Measurements from ENCODE around the gene DDX59. TPM values are rescaled to one million over a fixed set of nuclear protein-coding genes. Genes with fewer than 3 reads are reported as not detected.

Gene DDX59
- 10.5 TPM for total RNA-seq

DNA sequence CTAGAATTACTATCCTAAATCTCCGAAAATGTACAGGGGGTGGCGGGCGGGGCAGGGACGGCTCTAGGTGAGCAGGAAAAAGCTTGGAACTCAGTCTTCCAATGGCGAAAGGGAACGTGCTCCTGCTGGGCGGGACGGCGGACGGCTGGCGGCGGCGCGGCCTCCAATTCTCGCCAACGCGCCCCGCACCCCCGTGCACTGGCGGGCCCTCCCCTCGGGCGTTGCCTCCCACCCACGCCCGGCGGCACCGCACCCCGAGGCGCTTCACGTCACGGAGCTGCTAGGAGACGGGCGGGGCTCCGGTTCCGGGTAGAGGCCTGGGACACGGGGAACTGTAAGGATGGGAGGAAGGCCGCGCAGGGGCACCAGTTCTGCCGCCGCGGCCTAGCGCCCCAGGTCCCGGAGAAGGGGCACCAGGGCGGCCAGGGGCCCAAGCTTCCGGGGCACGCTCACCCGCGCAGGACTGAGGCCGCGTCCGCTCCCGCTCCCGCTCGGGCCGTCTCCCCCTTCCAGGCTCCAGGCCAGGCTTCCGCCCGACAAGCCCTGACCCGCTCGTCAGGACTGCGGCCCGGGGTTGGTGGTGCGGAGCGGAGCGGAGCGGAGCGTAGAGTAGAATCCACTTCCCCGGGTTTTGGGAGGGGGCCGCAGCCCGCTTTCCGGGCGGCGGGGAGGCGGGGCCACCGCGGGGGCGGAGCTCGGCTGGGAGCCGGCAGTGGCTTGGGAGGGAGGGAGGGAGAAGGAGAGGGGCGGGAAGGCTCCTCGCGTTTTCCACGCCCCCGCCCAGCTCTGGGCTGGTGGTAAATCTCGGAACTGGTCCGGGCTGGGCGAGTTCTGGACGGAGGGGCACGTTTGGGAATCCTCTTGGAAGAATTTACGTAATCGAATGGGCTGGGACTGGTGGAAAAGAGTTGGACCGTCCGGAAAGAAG, at the start of gene DDX59:
Gene DDX59, minus strand, starts transcription at position 594 of the 928 bp plus-strand sequence. CDS start 3,167 bp downstream, outside the sequence.
- peak; percentile 73 to 95 (median 95) for DNase-seq (ENCODE audit: low read depth in 2 of 3, low spot score in 2 of 3)

- DNase-seq (ENCODE audit: low read depth in 2 of 3, low spot score in 2 of 3) = no peak
These were observed 44.9 kb upstream of the DDX59 start for GRCh38 chr1:200714504-200715187.

DNA sequence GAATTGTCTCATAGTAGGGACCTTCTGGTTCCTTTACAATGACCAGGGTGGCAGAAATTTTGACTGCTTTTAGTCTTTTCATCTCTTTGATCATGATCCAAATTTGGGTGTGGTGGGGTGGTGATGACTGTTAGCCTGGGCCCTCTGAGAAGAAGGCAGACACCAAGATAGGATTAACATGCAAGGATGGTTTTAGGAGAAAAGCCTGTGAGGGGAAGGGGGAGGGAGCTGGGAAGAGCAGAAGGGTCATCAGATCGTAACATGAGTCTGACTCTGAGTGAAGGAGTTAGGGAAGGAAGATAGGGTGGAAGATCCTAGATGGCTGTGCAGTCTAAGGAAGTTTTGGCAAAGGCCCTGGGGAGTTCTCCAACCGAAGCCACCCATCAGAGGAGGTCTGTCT, 40.5 kb upstream of the DDX59 start:
- no peak for DNase-seq (ENCODE audit: low read depth in 2 of 3, low spot score in 2 of 3)

- no peak for DNase-seq (ENCODE audit: low read depth in 2 of 3, low spot score in 2 of 3)
These were observed 39.1 kb upstream of the DDX59 start for GRCh38 chr1:200708769-200709168.

DNA sequence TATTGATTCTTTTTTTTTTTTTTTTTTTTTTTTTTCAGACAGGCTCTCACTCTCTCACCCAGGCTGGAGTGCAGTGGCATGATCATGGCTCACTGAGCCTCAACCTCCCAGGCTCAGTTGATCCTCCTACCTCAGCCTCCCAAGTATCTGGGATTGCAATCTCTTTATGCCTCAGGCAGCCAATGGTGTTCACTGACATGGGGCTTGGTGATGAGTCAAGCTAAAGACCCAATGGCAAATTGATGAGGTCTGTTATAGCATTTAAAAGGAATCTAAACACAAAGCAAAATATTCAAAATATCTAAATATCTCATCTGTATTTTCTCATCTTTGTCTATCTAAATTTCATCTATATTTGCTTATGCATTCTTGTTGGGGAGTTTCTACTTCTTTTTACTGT, 38.5 kb upstream of the DDX59 start:
- no peak for DNase-seq (ENCODE audit: low read depth in 2 of 3, low spot score in 2 of 3)

DNA sequence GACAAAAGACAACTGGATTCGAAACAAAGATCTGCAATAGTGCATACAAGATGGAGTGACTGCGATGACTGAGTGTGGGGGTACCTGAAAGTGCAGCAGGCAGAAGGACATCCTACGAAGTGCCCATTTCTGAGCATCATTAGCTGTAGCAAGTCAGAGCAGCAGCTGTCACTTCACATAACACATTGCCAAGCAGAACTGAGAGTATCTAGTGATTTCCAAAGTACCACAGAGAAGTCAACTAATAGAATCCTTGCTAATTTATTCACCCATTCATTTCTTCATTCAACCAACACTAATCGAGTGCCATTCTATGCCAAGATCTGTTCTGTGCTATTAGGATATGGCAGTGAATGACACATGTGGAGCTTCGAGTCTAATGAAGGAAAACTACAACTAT, 37.4 kb upstream of the DDX59 start:
- DNase-seq (ENCODE audit: low read depth in 2 of 3, low spot score in 2 of 3) = no peak

DNA sequence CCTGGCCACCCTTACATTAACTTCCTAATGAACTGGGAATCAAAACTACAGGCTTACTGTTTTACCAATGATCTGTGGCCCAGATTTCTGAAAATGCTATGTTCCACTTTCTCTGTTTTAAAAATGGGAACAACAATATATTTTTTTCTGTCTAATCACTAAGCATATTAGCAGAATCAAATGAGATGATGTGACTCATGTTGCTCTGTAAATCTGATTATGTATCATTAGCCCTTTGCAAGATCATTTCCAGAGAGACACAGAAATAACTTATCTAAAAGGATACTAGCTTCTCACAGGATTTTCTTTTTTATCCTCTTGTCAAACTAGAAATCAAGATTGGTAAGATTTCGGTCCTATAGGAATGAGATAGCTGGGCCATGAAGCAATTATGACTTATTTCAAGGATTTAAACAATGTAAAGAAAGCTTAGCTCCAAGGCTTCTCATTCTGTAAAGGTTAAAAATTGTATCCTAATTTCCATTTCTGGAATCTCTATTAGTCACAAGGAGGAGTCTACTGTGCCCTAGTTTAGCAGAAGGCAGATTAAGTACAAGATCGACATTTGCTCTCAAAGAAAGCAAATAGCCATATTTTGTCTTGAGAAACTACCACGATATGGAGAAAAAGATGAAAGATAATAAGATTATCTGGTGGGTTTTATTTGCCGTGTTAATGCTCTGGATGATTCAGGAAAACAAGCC, 36.6 kb upstream of the DDX59 start:
- no peak for DNase-seq (ENCODE audit: low read depth in 2 of 3, low spot score in 2 of 3)

DNA sequence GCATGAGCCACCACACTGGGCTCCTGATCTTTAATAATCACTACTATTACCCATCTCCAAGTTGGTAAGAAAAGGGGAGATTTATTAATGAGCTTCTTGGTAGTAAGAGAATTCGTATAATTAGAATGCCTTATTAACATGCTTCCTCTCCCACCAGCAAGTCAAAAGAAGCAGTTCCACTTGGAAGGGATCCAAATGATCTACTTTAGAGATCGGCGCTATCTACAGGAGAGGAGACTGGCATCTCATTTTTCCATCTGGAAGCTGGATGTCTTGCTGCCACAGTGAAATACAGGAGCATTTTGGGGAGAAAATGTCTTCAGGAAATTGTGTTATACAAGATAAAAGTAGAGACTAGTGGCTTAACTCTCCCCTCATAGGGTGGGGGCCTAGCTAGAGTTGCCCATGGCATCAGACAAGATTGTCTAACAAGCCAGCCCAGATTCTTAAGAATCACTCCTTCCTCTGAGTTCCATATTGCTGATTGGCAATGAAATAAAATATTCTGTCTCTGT, 35.3 kb upstream of the DDX59 start:
- DNase-seq (ENCODE audit: low read depth in 2 of 3, low spot score in 2 of 3) = peak in 2 of 3 donors; percentile 3 to 17

GRCh38 chr1:200699871-200700270, 30.2 kb upstream of the DDX59 start:
- DNase-seq (ENCODE audit: low read depth in 2 of 3, low spot score in 2 of 3) = peak in 1 of 3 donors; percentile 65

- DNase-seq (ENCODE audit: low read depth in 2 of 3, low spot score in 2 of 3) = no peak
These were observed 25.0 kb upstream of the DDX59 start for GRCh38 chr1:200694738-200695137.

DNA sequence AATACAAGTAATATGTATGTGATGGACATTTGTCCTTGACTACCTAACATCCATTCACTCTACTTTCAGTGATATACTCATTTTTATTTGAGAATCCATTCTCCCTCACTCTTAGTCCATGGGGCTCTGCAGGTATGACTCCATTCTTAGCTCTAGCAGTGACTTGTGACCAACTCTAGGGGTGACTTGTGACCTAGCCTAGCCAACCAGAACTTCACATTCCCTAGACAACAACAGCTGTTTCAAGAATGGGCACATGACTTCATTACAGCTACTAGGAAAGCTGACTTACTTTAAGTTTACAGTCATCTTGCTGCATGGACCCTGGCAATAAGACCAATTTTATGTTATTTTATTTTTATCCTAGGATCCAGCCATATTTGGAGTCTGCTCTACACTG, 23.6 kb upstream of the DDX59 start:
- no peak for DNase-seq (ENCODE audit: low read depth in 2 of 3, low spot score in 2 of 3)

GRCh38 chr1:200692316-200692715, 22.6 kb upstream of the DDX59 start:
- no peak for DNase-seq (ENCODE audit: low read depth in 2 of 3, low spot score in 2 of 3)

GRCh38 chr1:200686620-200687019, 16.9 kb upstream of the DDX59 start:
- DNase-seq (ENCODE audit: low read depth in 2 of 3, low spot score in 2 of 3) = no peak

- no peak for DNase-seq (ENCODE audit: low read depth in 2 of 3, low spot score in 2 of 3)
These were observed 14.3 kb upstream of the DDX59 start for GRCh38 chr1:200684015-200684414.

- DNase-seq (ENCODE audit: low read depth in 2 of 3, low spot score in 2 of 3) = no peak
These were observed 13.6 kb upstream of the DDX59 start for GRCh38 chr1:200683298-200683697.

DNA sequence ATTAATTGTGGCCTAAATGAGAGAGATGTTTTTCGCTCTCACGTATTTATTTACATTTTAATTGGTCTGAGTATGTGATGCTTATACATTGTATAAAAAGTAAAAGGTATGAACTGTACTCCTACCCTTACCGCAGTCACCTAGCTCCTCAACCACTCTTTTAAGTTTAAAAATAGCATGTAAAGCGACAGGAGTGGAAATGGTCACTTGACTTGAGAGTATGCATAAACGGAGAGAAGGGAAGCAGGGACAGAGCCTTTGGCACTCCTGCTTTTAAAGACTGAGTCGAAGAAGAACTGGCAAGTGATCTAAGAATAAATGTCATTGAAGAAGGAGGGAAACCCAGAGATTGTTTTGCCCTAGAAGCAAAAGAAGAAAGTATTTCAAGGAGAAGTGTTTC, 11.5 kb upstream of the DDX59 start:
- DNase-seq (ENCODE audit: low read depth in 2 of 3, low spot score in 2 of 3) = no peak

DNA sequence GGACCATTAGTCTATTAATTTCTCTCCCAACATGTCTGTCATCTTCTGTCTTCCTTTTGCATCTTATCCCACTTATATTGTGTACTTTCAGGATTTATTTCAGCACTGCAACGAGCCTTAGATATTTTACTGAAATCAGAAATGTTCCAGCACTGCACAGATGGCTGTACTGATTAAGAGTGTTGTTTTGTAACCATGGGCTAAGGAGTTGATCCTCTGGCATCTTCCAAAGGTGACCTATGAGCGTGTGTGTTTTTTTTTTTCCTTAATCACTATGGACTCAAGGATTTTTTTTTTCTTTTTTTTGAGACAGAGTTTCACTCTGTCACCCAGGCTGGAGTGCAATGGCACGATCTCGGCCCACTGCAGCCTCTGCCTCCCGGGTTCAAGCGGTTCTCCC, 7.1 kb upstream of the DDX59 start:
- DNase-seq (ENCODE audit: low read depth in 2 of 3, low spot score in 2 of 3) = no peak

GRCh38 chr1:200675588-200675852, 5.8 kb upstream of the DDX59 start:
- DNase-seq (ENCODE audit: low read depth in 2 of 3, low spot score in 2 of 3) = no peak

DNA sequence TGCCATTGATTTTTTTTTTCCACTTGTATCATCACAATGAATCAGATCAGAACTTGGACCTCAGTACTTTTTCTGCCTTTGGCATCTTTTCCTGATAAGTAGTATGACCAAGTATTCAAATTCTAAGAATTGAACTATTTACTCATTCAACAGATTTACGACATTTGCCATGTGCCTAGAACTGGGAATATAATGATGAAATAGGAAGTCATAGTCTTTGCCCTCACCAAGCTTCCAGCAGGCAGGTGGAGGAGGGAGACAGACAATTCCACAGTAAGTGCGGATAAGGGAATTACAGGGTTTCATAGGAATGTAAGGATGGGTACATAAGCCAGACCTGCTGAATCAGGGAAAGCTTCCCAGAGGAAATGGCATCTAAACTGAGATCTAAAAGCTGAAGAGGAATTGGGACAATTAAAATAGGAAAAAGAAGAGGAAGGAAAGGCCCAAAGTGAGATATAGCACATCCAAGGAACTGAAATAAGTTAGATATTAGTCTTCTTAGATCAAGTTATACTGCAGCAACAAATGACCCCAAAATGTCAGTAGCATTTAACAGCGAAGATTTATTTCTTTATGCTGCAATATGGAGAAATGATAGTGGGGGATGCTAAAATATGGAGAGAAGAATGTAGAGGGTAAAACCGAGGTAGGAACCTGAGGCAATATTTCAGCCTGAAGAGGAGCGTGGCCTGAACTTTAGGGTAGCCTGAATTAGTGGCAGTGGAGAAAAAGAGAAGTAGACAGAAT, 5.3 kb upstream of the DDX59 start:
- no peak for DNase-seq (ENCODE audit: low read depth in 2 of 3, low spot score in 2 of 3)

DNA sequence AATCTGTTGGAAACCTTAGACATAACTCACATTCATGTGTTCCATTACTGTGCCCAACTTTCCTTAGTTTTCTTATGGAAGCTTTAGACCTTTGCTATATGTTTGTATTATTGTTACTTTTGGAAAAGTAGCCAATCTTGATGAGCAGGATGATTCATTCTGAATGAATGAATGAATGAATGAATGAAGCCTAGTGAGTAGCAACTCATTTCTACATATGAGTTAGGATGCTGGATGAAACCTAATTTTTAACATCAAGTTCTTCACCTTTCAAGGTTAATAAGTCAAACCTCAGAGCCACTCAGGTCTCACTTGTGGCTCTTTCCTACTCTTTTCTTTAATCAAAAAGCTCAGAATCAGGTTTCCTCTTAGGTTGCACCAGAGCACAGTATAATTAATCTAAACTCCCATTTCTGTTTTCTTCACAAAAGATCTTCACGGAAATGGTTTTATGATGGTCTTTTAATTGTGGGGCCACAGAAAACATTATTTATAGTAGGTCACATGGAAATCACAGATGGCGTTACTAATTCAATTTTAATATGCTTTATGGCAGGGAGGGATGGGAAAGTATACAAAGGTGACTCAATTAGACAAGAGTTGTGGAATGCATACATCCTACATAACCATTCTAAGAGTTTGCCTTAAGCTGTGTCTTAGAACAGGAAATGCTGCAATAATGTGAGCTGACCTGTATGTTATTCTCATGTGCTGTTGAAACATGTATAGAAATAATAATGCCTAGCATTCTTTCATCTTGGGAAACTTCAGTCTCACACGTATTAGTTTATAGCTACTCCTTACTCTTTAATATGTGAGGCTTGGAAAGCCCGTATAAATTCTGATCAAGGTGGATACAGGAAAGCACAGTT, 4.5 kb upstream of the DDX59 start:
- DNase-seq (ENCODE audit: low read depth in 2 of 3, low spot score in 2 of 3) = no peak

All from hematopoietic multipotent progenitor cell (in vitro differentiated cells).